Mammary epithelial cell (primary cell): ENCODE data around the gene JAK1.

Experiments used
- CTCF ChIP-seq, 2 donors: IDR thresholded peaks in 1 of 2; conservative IDR thresholded peaks in 1 of 2; 2 replicates each; pipeline ENCODE4 v1.5.1; 2011 to 2012; ENCODE audit warnings: inconsistent platforms in 2 of 2, low read length in 2 of 2, mild to moderate bottlenecking in 2 of 2, control low read depth in 1 of 2, low read depth in 1 of 2; ENCODE audit not compliant: insufficient read depth in 1 of 2; ENCODE audit errors: extremely low read depth in 1 of 2
- EZH2 ChIP-seq: IDR thresholded peaks from 2 replicates; pipeline ENCODE4 v1.6.1; 2012; ENCODE audit warnings: low read length, inconsistent platforms, borderline replicate concordance

- TF ChIP-seq CTCF (conservative IDR thresholded peaks at IDR 0.05 in 1 of 2, IDR thresholded peaks at IDR 0.05 in 1 of 2; ENCODE audit: extremely low read depth in 1 of 2, insufficient read depth in 1 of 2, low read depth in 1 of 2, low read length in 2 of 2) = no peak
- TF ChIP-seq EZH2 = no peak
Observed at GRCh38 chr1:64934115-64934877, 32.1 kb downstream of the JAK1 start.
